Upper lobe of left lung (tissue), 4 donors: Measurements from ENCODE around the gene PCDHB13.
"Not testable (repeated sequence)": the region's sequence is repeated elsewhere in the genome, so short reads cannot be mapped to it uniquely, and the experiment has no call there.

Experiments
- POLR2A ChIP-seq, 4 donors: fragments of 450-650 bp; IDR thresholded peaks; one replicate each; pipeline ENCODE4 v1.5.1; 2016 to 2017; ENCODE audit warnings: antibody characterized with exemption in 4 of 4, mild to moderate bottlenecking in 2 of 4
- TF ChIP-seq, protein P1 (sequence below), 6 experiments: fragments of 450-650 bp in 4 of 6; fragments of 200-600 bp in 2 of 6; sonication (generic) in 2 of 6; IDR thresholded peaks; one replicate each; pipeline ENCODE4 v1.5.1; 2016 to 2019; ENCODE audit warnings: antibody characterized with exemption in 6 of 6

DNA sequence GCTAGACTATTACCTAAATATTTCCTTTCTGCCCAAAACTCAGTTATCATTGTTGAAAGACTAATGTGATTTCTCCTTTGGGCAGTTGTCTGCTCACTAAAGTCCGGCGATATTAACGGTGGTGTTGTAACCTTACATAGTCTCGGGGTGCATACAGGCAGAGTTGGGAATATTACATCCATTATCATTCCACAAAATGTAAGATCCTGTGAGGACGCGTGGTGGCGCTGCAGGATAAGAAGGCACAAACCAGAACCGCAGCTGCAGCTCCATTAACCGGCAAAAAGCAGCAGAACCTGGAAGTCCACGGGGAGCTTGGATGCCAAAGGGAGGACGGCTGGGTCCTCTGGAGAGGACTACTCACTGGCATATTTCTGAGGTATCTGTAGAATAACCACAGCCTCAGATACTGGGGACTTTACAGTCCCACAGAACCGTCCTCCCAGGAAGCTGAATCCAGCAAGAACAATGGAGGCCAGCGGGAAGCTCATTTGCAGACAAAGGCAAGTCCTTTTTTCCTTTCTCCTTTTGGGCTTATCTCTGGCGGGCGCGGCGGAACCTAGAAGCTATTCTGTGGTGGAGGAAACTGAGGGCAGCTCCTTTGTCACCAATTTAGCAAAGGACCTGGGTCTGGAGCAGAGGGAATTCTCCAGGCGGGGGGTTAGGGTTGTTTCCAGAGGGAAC, at the start of gene PCDHB13:
- TF ChIP-seq, protein P1, sequence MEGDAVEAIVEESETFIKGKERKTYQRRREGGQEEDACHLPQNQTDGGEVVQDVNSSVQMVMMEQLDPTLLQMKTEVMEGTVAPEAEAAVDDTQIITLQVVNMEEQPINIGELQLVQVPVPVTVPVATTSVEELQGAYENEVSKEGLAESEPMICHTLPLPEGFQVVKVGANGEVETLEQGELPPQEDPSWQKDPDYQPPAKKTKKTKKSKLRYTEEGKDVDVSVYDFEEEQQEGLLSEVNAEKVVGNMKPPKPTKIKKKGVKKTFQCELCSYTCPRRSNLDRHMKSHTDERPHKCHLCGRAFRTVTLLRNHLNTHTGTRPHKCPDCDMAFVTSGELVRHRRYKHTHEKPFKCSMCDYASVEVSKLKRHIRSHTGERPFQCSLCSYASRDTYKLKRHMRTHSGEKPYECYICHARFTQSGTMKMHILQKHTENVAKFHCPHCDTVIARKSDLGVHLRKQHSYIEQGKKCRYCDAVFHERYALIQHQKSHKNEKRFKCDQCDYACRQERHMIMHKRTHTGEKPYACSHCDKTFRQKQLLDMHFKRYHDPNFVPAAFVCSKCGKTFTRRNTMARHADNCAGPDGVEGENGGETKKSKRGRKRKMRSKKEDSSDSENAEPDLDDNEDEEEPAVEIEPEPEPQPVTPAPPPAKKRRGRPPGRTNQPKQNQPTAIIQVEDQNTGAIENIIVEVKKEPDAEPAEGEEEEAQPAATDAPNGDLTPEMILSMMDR (IDR thresholded peaks at IDR 0.05), result peak in 3 of 6 experiments; percentile 28 to 29 (median 29)
- TF ChIP-seq POLR2A (IDR thresholded peaks at IDR 0.05), result not testable (repeated sequence)
